OCI-LY3 (cell line): ENCODE measurements around the gene MAPK8.

Experiments used
- H2AFZ ChIP-seq: fragments of 200-600, 300-600 bp; shearing (Covaris generic); 2 replicates; pipeline ENCODE4 v1.6.0; 2014; ENCODE audit warnings: antibody characterized with exemption, low read depth, low read length
- H3K27ac ChIP-seq: fragments of 200-600, 300-600 bp; sonication (generic); 2 replicates; pipeline ENCODE4 v1.5.1; 2014; ENCODE audit warnings: mild to moderate bottlenecking, low read length, moderate library complexity, mixed read lengths
- H3K27me3 ChIP-seq: fragments of 200-600, 300-600 bp; sonication (generic); 2 replicates; pipeline ENCODE4 v1.6.1; 2014; ENCODE audit warnings: low read depth, low read length, mixed read lengths
- H3K36me3 ChIP-seq: fragments of 200-600, 300-600 bp; sonication (generic); replicated peaks from 2 replicates; pipeline ENCODE3; 2014; ENCODE audit warnings: low read depth, low read length, mixed read lengths
- H3K4me1 ChIP-seq: fragments of 300-600, 200-600 bp; sonication (generic); 2 replicates; pipeline ENCODE4 v1.6.1; 2014; ENCODE audit warnings: low read length, mixed read lengths
- H3K4me2 ChIP-seq: fragments of 200-600, 300-600 bp; sonication (generic); 2 replicates; pipeline ENCODE4 v1.6.1; 2014; ENCODE audit warnings: low read length, mixed read lengths
- H3K4me3 ChIP-seq: fragments of 300-600, 200-600 bp; sonication (generic); 2 replicates; pipeline ENCODE4 v1.5.1; 2014; ENCODE audit warnings: antibody characterized with exemption, mild to moderate bottlenecking, low read length, moderate library complexity
- H3K79me2 ChIP-seq: fragments of 300-600, 200-600 bp; shearing (Covaris generic); 2 replicates; pipeline ENCODE4 v1.6.1; 2014; ENCODE audit warnings: mild to moderate bottlenecking, low read length, mixed read lengths
- H3K9ac ChIP-seq: fragments of 300-600, 200-600 bp; shearing (Covaris generic); 2 replicates; pipeline ENCODE4 v1.6.0; 2014; ENCODE audit warnings: mild to moderate bottlenecking, low read length, moderate library complexity
- H3K9me3 ChIP-seq: fragments of 200-600, 300-600 bp; shearing (Covaris generic); 2 replicates; pipeline ENCODE4 v1.6.1; 2014; ENCODE audit warnings: low read length, mixed read lengths; ENCODE audit not compliant: insufficient read depth
- H4K20me1 ChIP-seq: fragments of 200-600, 300-600 bp; sonication (generic); 2 replicates; pipeline ENCODE4 v1.6.1; 2016; ENCODE audit warnings: low read length, mixed read lengths; ENCODE audit not compliant: insufficient read depth
- CTCF ChIP-seq: fragments of 200-600, 300-600 bp; sonication (generic); IDR thresholded peaks from 2 replicates; pipeline ENCODE4 v1.5.1; 2014; ENCODE audit warnings: antibody characterized with exemption, low read length, low read depth
- EZH2phosphoT487 ChIP-seq: fragments of 200-600 bp; shearing (Covaris generic); IDR thresholded peaks from 2 replicates; pipeline ENCODE4 v1.6.1; 2018; ENCODE audit warnings: antibody characterized with exemption, mixed run types, low read depth

Gene MAPK8

GRCh38 chr10:48454302-48455054 is 148.0 kb downstream of the MAPK8 start:
- TF ChIP-seq EZH2phosphoT487 (no peak), CTCF (no peak)
- H3K4me3 ChIP-seq, result no peak overlapping the region
- no peak overlapping the region for H3K9ac ChIP-seq
- H2AFZ ChIP-seq, result no peak overlapping the region
- H3K4me2 ChIP-seq, result no peak overlapping the region
- H3K27ac ChIP-seq, result no peak overlapping the region
- H3K79me2 ChIP-seq, result no peaks in the 10 kb centered on the region
- H3K4me1 ChIP-seq, result peaks cover 9% of the 10 kb centered on the region
- H3K36me3 ChIP-seq, result no peaks in the 10 kb centered on the region
- no peaks in the 10 kb centered on the region for H4K20me1 ChIP-seq
- no peaks in the 10 kb centered on the region for H3K27me3 ChIP-seq
- H3K9me3 ChIP-seq, result no peaks in the 10 kb centered on the region

GRCh38 chr10:48455055-48455391 is 148.5 kb downstream of the MAPK8 start:
- no peak overlapping the region for H3K4me3 ChIP-seq
- no peaks in the 10 kb centered on the region for H3K79me2 ChIP-seq
- H2AFZ ChIP-seq, result no peak overlapping the region
- H3K9me3 ChIP-seq, result no peaks in the 10 kb centered on the region
- TF ChIP-seq CTCF (no peak), EZH2phosphoT487 (no peak)
- no peak overlapping the region for H3K9ac ChIP-seq
- H4K20me1 ChIP-seq, result no peaks in the 10 kb centered on the region
- no peak overlapping the region for H3K27ac ChIP-seq
- H3K27me3 ChIP-seq, result no peaks in the 10 kb centered on the region
- H3K4me1 ChIP-seq, result peaks cover 10% of the 10 kb centered on the region
- H3K4me2 ChIP-seq, result no peak overlapping the region
- H3K36me3 ChIP-seq, result no peaks in the 10 kb centered on the region

DNA sequence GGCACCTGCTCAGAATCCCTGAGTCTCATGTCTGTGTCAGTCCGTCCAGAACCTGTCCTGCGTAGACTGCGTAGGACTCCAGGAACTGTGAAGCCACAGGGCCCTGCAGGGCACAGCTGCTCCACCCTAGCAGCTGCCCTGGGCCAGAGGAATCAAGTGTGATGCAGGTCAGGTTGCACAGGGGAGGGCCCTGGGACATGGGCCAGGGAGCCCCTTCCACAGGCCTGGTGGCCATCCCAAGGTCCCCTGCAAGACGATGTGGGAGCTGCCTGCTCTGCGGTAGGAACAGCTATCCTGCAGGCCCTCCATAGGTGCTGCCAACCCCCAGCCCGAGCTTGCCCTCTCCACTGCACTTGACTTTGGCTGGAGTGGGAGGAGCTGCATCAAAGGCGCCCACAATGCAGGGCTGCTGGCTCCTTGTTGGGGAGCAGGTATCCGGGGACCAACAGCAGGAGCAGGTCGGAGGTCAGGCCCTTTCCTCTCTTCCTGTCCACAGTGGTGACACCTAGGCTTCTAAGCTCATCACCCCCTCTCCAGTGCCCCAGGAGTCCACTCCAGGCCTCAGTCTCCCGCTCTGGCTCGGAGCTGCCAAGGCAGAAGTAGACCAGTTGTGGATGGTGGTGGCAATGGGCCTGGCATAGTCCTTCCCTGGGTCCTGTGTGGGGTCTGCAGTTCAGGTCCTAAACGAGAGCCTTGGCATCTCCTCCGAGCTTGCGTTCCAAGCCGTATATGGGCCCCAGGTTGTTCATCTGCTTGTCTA is 149.1 kb downstream of the MAPK8 start:
- Histone ChIP-seq H3K36me3 (no peaks in the 10 kb centered on the region), H3K4me3 (no peak overlapping the region), H3K9ac (no peak overlapping the region), H3K27me3 (no peaks in the 10 kb centered on the region), H3K4me1 (peaks cover 16% of the 10 kb centered on the region), H3K9me3 (no peaks in the 10 kb centered on the region), H3K79me2 (no peaks in the 10 kb centered on the region), H2AFZ (no peak overlapping the region), H4K20me1 (no peaks in the 10 kb centered on the region), H3K27ac (no peak overlapping the region), H3K4me2 (no peak overlapping the region)
- TF ChIP-seq CTCF (no peak), EZH2phosphoT487 (no peak)

GRCh38 chr10:48456361-48456804 is 149.9 kb downstream of the MAPK8 start:
- 0 out of 2 replicates have a peak overlapping the region, but pooled peaks have one; percentile 1 for H2AFZ ChIP-seq
- no peak overlapping the region for H3K27ac ChIP-seq
- H3K9ac ChIP-seq, result no peak overlapping the region
- no peaks in the 10 kb centered on the region for H4K20me1 ChIP-seq
- H3K4me2 ChIP-seq, result peak overlapping the region; percentile 27
- TF ChIP-seq CTCF (no peak), EZH2phosphoT487 (no peak)
- no peaks in the 10 kb centered on the region for H3K27me3 ChIP-seq
- H3K4me3 ChIP-seq, result peak overlapping the region; percentile 9; the same call in 1 of the 2 replicates
- H3K36me3 ChIP-seq, result no peaks in the 10 kb centered on the region
- H3K79me2 ChIP-seq, result no peaks in the 10 kb centered on the region
- H3K9me3 ChIP-seq, result no peaks in the 10 kb centered on the region
- H3K4me1 ChIP-seq, result peaks cover 18% of the 10 kb centered on the region
